A673 (cell line): Measurements from ENCODE around the gene DDX20. TPM values are rescaled to one million over a fixed set of nuclear protein-coding genes. Genes with fewer than 3 reads are reported as not detected.

ENCODE experiments used
- BruUV-seq: library from RNA; stranded (reverse); fragments of 400-500 nt; replicated peaks from 2 replicates; lab custom pipeline; 2021; lab: Mats Ljungman, UMichigan
- CTCF ChIA-PET: fragments of 300-600 bp; sonication (Branson Sonifier 250); formaldehyde crosslinking; loops from one replicate; lab custom pipeline; 2022; ENCODE audit warnings: antibody characterized with exemption; lab: Charles Lee
- POLR2A ChIA-PET: fragments of 300-600 bp; sonication (Branson Sonifier 250); formaldehyde crosslinking; loops from one replicate; lab custom pipeline; 2022; ENCODE audit warnings: antibody characterized with exemption; ENCODE audit not compliant: low non-redundant PET; lab: Charles Lee
- DNase-seq: peaks from one replicate; pipeline ENCODE4 v3.0.0-alpha.2; 2015; ENCODE audit warnings: low spot score
- H3K27ac ChIP-seq: fragments of 200-600 bp; sonication (generic); 2 replicates; pipeline ENCODE4 v1.5.1; 2016; ENCODE audit warnings: mixed run types, low read depth, mild to moderate bottlenecking, mixed read lengths, antibody characterized with exemption, low read length; ENCODE audit not compliant: poor library complexity, severe bottlenecking
- H3K27me3 ChIP-seq: fragments of 200-600 bp; sonication (generic); replicated peaks from 2 replicates; pipeline ENCODE4 v1.6.1; 2017; ENCODE audit warnings: mixed run types, low read depth, mild to moderate bottlenecking, mixed read lengths, antibody characterized with exemption, low read length; ENCODE audit not compliant: insufficient read depth, poor library complexity
- H3K36me3 ChIP-seq: fragments of 200-600 bp; sonication (generic); 2 replicates; pipeline ENCODE4 v1.6.1; 2016; ENCODE audit warnings: mixed run types, mild to moderate bottlenecking, mixed read lengths, antibody characterized with exemption, low read length; ENCODE audit not compliant: insufficient read depth, poor library complexity, severe bottlenecking
- H3K4me1 ChIP-seq: fragments of 200-600 bp; sonication (generic); 2 replicates; pipeline ENCODE4 v1.6.1; 2017; ENCODE audit warnings: mixed run types, mild to moderate bottlenecking, mixed read lengths, antibody characterized with exemption, low read length; ENCODE audit not compliant: insufficient read depth, poor library complexity, severe bottlenecking
- H3K4me3 ChIP-seq: fragments of 200-600 bp; sonication (generic); 2 replicates; pipeline ENCODE4 v1.5.1; 2016; ENCODE audit warnings: low read depth, mixed run types, mild to moderate bottlenecking, mixed read lengths, low read length; ENCODE audit not compliant: poor library complexity, severe bottlenecking
- H3K9me3 ChIP-seq: fragments of 200-600 bp; sonication (generic); 2 replicates; pipeline ENCODE4 v1.6.1; 2016; ENCODE audit warnings: mixed run types, low read depth, mild to moderate bottlenecking, mixed read lengths, antibody characterized with exemption, low read length; ENCODE audit not compliant: poor library complexity, severe bottlenecking
- EZH2 ChIP-seq: fragments of 200-600 bp; sonication (generic); IDR thresholded peaks from 2 replicates; pipeline ENCODE4 v1.6.1; 2017; ENCODE audit warnings: borderline replicate concordance, low read depth, mild to moderate bottlenecking, mixed read lengths, antibody characterized with exemption, low read length; ENCODE audit not compliant: poor library complexity, severe bottlenecking
- intact Hi-C: fragments of 100-400 bp; cut with micrococcal nuclease; formaldehyde crosslinking; loops from one replicate; pipeline ENCODE4 v1.10.0; 2022; ENCODE audit not compliant: unreplicated experiment
- total RNA-seq: library from RNA; stranded (reverse); gene quantifications from 2 replicates; pipeline ENCODE4 v1.2.3, GENCODE V29; 2021
- TF ChIP-seq, protein P1 (sequence below): fragments of 300-800, 200-600 bp; sonication (generic); conservative IDR thresholded peaks from 2 replicates; pipeline ENCODE4 v1.5.1; 2017; ENCODE audit warnings: low read depth, mild to moderate bottlenecking, antibody characterized with exemption, low read length, moderate library complexity, mixed read lengths

The DDX20 gene
- total RNA-seq, 1 experiment from 2014 or later, result 26.1 TPM

DNA sequence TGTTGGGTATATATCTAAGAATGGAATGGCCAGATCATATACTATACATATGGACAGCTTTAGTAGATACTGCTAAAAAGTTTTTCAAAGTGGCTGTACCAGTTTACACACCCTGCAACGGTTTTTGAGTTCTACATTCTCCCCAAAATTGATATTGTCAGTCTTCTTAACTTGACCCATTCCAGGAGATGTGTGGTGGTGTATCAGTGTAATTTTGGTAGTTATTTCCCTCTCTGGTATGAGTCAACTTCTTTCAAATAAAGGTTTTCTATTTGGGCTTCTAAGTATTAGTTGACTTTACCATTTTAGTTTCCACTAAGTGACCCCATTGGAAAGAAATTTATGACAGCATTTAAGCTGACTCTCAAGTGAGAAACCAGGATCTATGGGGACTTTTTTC, 45.7 kb upstream of the DDX20 start:
- Histone ChIP-seq H3K4me1 (no peaks in the 10 kb centered on the region), H3K27ac (no peak overlapping the region), H3K9me3 (no peaks in the 10 kb centered on the region), H3K36me3 (peaks cover 2% of the 10 kb centered on the region), H3K4me3 (no peak overlapping the region), H3K27me3 (no peaks in the 10 kb centered on the region)
- POLR2A ChIA-PET, result no interaction called here
- intact Hi-C loops, result no loop called here
- DNase-seq, result no peak
- CTCF ChIA-PET, result no interaction called here
- BruUV-seq, result no TSS peak
- TF ChIP-seq EZH2, result no peak
- TF ChIP-seq, protein P1, sequence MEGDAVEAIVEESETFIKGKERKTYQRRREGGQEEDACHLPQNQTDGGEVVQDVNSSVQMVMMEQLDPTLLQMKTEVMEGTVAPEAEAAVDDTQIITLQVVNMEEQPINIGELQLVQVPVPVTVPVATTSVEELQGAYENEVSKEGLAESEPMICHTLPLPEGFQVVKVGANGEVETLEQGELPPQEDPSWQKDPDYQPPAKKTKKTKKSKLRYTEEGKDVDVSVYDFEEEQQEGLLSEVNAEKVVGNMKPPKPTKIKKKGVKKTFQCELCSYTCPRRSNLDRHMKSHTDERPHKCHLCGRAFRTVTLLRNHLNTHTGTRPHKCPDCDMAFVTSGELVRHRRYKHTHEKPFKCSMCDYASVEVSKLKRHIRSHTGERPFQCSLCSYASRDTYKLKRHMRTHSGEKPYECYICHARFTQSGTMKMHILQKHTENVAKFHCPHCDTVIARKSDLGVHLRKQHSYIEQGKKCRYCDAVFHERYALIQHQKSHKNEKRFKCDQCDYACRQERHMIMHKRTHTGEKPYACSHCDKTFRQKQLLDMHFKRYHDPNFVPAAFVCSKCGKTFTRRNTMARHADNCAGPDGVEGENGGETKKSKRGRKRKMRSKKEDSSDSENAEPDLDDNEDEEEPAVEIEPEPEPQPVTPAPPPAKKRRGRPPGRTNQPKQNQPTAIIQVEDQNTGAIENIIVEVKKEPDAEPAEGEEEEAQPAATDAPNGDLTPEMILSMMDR, result no peak

DNA sequence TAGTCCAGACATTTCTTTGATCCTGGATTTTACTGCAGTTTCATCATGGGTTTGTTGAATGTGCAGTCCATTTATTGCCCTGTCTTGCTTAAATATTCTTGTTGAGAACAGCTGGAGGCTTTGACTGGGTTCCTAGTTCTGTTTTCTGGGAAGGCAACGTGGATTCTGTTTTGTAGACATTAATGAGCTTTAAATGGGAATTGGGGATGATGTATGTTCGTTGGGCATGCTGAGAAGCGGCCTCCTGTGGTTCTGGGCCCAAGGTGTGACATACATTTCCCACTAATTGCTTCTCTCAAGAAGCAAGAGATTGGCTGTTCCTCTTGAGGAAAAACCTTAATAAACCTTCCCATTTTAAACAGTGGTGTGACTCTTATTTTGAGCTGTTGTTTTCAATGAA, 39.4 kb upstream of the DDX20 start:
- H3K9me3 ChIP-seq, result no peaks in the 10 kb centered on the region
- H3K4me1 ChIP-seq, result no peaks in the 10 kb centered on the region
- TF ChIP-seq, protein P1, result no peak
- TF ChIP-seq EZH2, result no peak
- no peaks in the 10 kb centered on the region for H3K36me3 ChIP-seq
- POLR2A ChIA-PET, result no interaction called here
- CTCF ChIA-PET, result no interaction called here
- H3K4me3 ChIP-seq, result no peak overlapping the region
- BruUV-seq, result no TSS peak
- DNase-seq, result no peak
- no peaks in the 10 kb centered on the region for H3K27me3 ChIP-seq
- no peak overlapping the region for H3K27ac ChIP-seq
- intact Hi-C loops, result no loop called here

DNA sequence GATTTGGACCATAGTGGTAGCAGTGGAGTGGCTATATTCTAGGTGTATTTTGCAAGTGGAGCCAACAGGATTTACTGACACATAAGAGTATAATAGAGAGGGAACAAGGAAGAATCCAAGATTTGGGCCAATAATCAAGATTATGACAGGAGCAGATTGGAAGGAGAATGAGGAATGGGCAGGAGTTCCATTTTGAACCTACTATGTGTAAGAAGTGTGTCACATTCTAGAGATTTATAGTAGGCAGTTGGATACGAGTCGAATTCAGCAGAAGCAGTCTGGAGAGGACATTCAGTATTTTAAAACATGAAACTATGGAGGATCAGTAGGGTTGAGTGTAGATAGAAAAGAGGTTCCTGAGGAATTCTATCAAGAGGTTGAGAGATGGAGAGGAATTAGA, 38.3 kb upstream of the DDX20 start:
- no peak for DNase-seq
- no peaks in the 10 kb centered on the region for H3K9me3 ChIP-seq
- H3K36me3 ChIP-seq, result no peaks in the 10 kb centered on the region
- no peak for TF ChIP-seq EZH2
- TF ChIP-seq, protein P1, result no peak
- no peaks in the 10 kb centered on the region for H3K27me3 ChIP-seq
- H3K4me1 ChIP-seq, result no peaks in the 10 kb centered on the region
- H3K4me3 ChIP-seq, result no peak overlapping the region
- intact Hi-C loops, result no loop called here
- POLR2A ChIA-PET, result no interaction called here
- H3K27ac ChIP-seq, result no peak overlapping the region
- no TSS peak for BruUV-seq
- CTCF ChIA-PET, result no interaction called here
